ENCODE measurements around the gene PALM3.

DNA sequence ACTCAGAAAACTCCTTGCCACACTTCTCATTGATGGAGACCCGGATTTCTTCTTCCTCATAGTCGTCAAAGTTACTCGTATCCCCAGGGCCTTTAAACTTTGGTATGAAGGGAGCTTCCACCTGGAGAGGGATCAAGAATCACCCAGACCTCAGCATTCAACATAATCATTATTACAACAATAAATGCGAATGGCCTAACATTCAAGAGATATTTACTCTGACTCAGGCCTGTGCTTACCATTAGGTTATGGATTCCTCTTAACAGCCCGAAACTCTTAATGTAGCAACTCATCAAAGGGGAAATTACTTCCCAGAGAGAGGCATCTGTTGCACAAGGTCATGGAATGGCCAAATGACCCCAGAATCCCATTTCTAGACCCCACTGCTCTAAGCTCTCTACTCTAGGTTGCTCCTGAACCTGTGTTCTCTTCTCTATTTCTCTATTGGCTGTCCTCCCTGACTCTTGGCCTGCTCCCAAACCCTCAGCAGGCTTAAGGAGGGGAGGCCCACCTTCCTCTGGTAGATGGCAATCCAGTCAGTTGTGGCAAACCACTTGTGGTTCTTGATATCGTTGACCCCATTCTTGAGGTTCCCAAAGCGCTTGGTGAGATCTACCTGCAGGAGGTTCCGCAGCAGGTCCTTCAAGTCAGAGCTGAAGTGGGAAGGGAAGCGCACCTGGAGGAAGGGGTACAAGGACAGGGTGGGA is 31.4 kb upstream of the PALM3 start:
- TF ChIP-seq, protein P1, sequence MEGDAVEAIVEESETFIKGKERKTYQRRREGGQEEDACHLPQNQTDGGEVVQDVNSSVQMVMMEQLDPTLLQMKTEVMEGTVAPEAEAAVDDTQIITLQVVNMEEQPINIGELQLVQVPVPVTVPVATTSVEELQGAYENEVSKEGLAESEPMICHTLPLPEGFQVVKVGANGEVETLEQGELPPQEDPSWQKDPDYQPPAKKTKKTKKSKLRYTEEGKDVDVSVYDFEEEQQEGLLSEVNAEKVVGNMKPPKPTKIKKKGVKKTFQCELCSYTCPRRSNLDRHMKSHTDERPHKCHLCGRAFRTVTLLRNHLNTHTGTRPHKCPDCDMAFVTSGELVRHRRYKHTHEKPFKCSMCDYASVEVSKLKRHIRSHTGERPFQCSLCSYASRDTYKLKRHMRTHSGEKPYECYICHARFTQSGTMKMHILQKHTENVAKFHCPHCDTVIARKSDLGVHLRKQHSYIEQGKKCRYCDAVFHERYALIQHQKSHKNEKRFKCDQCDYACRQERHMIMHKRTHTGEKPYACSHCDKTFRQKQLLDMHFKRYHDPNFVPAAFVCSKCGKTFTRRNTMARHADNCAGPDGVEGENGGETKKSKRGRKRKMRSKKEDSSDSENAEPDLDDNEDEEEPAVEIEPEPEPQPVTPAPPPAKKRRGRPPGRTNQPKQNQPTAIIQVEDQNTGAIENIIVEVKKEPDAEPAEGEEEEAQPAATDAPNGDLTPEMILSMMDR (IDR thresholded peaks at IDR 0.05) = no peak
- no peak for TF ChIP-seq ZFX (IDR thresholded peaks at IDR 0.05; ENCODE audit: borderline replicate concordance)

Measured in 22Rv1 (cell line).